ENCODE results near the gene NIT1. TPM values are rescaled to one million over a fixed set of nuclear protein-coding genes. Genes with fewer than 3 reads are reported as not detected.

NIT1 gene
- total RNA-seq, 1 experiment from 2014 or later, result 65.9 TPM

DNA sequence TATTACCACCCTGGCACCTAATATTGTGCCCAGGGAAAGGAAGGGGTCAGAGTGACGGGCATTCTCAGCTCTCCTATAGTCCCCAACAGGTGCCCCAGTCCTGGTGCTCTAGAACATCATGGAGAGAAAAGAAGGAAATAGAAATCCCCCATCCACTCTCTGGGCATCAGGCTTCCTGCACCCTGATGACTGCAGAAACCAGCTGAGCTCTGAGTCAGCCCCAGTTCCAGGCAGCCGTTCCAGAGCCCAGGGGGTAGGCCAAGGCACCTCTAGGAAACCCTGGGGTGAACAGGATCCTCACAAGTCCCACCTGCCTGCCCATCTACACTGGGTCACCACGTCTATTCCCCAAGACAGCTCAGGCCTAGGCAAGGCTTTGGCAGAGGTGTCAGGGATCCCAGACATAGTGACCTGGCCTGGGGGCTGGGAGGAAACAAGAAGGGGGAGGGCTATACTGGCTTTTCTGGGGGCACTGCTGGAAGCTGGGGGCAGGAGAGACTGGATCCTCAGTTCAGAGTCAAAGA, 29.3 kb upstream of the NIT1 start (continued):
- TF ChIP-seq CBX3 (IDR thresholded peaks at IDR 0.05; ENCODE audit: low read depth) (no peak), RAD21 (IDR thresholded peaks at IDR 0.05; ENCODE audit: low read depth) (no peak), SIN3A (IDR thresholded peaks at IDR 0.05; ENCODE audit: low read depth) (no peak), SP1 (IDR thresholded peaks at IDR 0.05; ENCODE audit: low read depth) (no peak), FOSL1 (IDR thresholded peaks at IDR 0.05; ENCODE audit: low read depth) (no peak), CEBPB (IDR thresholded peaks at IDR 0.05; ENCODE audit: low read depth) (no peak)

DNA sequence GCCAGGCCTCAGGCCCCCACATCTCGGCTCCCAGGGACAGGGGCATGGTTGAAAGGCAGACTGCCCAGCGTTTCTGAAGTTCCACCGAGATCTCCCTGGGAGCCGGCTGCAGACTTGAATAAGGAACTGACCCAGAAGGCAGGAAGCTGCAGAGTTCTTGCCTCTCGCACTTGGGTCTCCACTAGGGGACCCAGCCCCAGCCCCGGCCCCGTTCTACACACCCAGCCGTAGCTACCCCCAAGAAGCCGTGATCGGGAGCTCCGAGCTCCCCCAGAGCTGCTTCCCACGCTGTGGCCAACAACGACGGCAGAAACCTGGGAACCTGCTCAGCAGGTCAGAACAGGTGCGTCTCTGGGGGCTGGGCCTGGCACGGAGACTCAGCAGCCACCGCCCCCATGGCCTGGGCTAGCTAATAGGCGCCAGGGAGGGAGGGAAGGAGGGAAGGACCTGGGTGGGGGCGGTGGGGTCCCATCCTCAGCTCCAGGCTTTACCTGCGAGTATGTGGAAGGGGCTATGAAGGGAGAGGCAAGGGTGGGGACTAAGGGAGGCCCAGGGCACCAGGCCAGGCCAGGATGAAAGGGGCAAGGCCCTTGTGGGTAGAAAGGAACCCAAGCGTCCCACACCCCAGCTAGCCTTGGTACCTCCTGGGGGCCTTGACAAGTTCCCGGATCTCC, 28.5 kb upstream of the NIT1 start, which contains the start of gene NECTIN4:
Gene NECTIN4, minus strand, starts transcription at position 308 of the 674 bp plus-strand sequence. Its CDS starts 262 bp downstream, at position 46.
- H2AFZ ChIP-seq (ENCODE audit: low read depth, low read length, poor library complexity, severe bottlenecking), result no peak within 1 kb of the TSS
- TF ChIP-seq YY1 (IDR thresholded peaks at IDR 0.05; ENCODE audit: extremely low read depth, insufficient replicate concordance, low read depth, low read length) (no peak), CEBPB (IDR thresholded peaks at IDR 0.05; ENCODE audit: low read depth) (no peak), POLR2AphosphoS5 (IDR thresholded peaks at IDR 0.05; ENCODE audit: low read depth, low read length) (peak; percentile 25; the same call in 1 of the 2 replicates), ZNF274 (IDR thresholded peaks at IDR 0.05; ENCODE audit: low read depth, low read length) (no peak), CTCF (IDR thresholded peaks at IDR 0.05 in 2 of 3, conservative IDR thresholded peaks at IDR 0.05 in 1 of 3; ENCODE audit: borderline replicate concordance in 1 of 3, insufficient read depth in 1 of 3, low read depth in 2 of 3, low read length in 2 of 3) (no peak), ZFX (IDR thresholded peaks at IDR 0.05) (no peak)
- H3K9me3 ChIP-seq (ENCODE audit: control insufficient read depth in 1 of 2, insufficient read depth in 1 of 2, low read depth in 1 of 2, low read length in 2 of 2), result no peaks in the 10 kb centered on the region
- no TSS peak for BruUV-seq (replicated peaks)
- DNase-seq (ENCODE audit: low read depth, low spot score) (no peak), ATAC-seq (peak; percentile 37; the same call in 1 of the 2 replicates)
- ChIA-PET CTCF (no interaction called here), POLR2A (interaction anchor here (1.2 kb wide), 1 partner anchor 68 kb away, joined by 3 read pairs; the partner anchor contains the start of gene F11R), RAD21 (ENCODE audit: low non-redundant PET in 1 of 2, low total read pairs in 2 of 2, uncharacterized antibody in 2 of 2, unreplicated experiment in 2 of 2) (no interaction called here)
- no peak within 1 kb of the TSS for H3K4me3 ChIP-seq (replicated peaks in 1 of 2; ENCODE audit: low read depth in 1 of 2, low read length in 2 of 2)
- H3K9ac ChIP-seq (ENCODE audit: low read length), result 0 out of 2 replicates have a peak within 1 kb of the TSS, but pooled peaks have one; percentile 2
- H3K4me1 ChIP-seq (ENCODE audit: control insufficient read depth in 1 of 2, insufficient read depth in 2 of 2, low read length in 2 of 2), result peaks cover 21 to 80% of the 10 kb centered on the region in 2 experiments
- no peaks in the 10 kb centered on the region for H3K9me2 ChIP-seq (ENCODE audit: insufficient read depth)
- H4K20me1 ChIP-seq (ENCODE audit: insufficient read depth), result no peaks in the 10 kb centered on the region
- no peaks in the 10 kb centered on the region for H3K79me2 ChIP-seq (ENCODE audit: insufficient read depth, low read length)
- intact Hi-C loops (cut with micrococcal nuclease), result no loop called here
- no peaks in the 10 kb centered on the region for H3K36me3 ChIP-seq (ENCODE audit: control insufficient read depth in 1 of 2, insufficient read depth in 2 of 2, low read length in 2 of 2)
- H3K27me3 ChIP-seq (ENCODE audit: insufficient read depth, low read length), result no peaks in the 10 kb centered on the region
- H3K4me2 ChIP-seq (ENCODE audit: low read length), result peak within 1 kb of the TSS; percentile 30
- H3K27ac ChIP-seq (ENCODE audit: low read depth, low read length), result no peak within 1 kb of the TSS

All from HCT116 (cell line).